NCI-H748 (cell line): ENCODE data around the gene TEC.

Source experiments
- DNase-seq: peaks from one replicate; lab custom pipeline; 2025; ENCODE audit not compliant: unreplicated experiment; lab: John Stamatoyannopoulos, UW

The TEC gene

GRCh38 chr4:48270523-48270897 lies 872 bp upstream of the TEC start:
- no peak for DNase-seq

DNA sequence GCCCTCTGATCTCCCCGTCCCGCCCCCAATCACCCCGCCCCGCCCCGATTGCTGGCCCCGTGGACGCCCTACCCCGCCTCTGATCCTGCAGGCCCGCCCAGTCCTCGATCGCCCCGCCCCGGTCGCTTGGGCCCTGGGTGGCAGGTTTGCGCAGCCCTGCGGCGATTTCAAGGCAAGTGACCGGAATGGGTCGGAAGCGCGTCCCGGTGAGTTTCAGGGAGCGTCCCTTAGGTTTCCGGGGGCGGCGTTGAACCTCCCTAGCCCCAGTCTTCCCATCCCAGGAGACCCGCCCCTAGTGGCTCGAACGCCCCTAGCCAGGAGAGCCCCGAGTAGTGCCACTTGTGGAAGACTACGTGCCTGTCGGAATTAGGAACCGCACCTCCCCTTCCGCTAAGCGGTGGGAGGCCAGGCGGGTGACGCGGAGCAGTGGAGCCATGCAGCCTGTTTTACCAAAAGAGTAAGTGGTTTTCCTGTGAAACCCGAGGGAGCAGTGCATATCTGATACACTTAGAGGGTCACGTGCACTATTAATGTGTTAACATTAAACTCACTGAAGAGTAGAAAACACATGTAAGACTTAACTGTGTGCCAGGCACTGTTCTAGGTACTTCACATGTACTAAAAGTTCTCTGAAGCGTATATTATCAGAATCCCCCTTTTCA lies 354 bp upstream of the TEC start:
- DNase-seq, result peak; percentile 78

DNA sequence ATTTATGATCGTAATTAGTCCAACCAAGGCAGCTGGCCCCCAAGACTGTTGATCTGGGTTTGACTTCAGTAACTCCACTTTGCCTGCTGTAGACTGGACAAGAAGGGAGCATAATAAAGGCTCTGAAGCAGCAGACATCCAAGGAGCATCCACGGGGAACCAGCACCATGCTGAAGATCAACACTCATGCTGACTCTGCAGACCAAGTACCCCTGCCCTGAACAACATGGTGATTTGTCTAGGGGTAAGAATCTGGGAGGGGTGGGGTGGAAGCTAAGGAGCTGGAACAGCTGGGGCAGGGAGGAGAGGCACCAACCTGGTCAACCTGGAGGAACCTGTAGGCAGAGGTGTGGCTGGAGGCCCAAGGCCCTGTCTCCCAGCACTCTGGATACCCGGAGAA lies 2.1 kb downstream of the TEC start:
- no peak for DNase-seq

- DNase-seq, result no peak
These were observed 2.9 kb downstream of the TEC start for GRCh38 chr4:48266781-48267180.

GRCh38 chr4:48262926-48263325 lies 6.7 kb downstream of the TEC start:
- no peak for DNase-seq

- no peak for DNase-seq
These were observed 7.2 kb downstream of the TEC start for GRCh38 chr4:48262484-48262883.

DNA sequence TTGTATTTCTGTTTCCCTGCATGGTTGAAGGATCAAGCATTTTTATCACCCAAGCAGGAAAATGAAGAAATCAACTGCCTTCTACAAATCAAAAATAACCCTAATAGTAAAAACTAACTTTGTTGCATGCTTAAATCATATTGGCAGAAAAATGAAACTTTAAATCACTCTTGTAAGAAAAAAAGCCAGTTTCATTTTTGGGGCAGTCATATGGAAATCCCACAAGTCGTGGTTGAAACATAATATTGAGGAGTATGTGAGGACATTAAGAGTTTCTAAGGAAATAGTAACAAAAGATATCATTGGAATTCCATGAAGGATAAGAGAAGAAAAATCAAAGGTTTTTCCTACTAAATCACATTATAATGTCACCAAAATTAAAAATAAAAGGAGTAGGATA lies 8.4 kb downstream of the TEC start:
- DNase-seq, result no peak

- no peak for DNase-seq
These were observed 9.9 kb downstream of the TEC start for GRCh38 chr4:48259748-48260147.

GRCh38 chr4:48258845-48259397 lies 10.7 kb downstream of the TEC start:
- no peak for DNase-seq

- DNase-seq, result no peak
These were observed 13.7 kb downstream of the TEC start for GRCh38 chr4:48255959-48256342.

GRCh38 chr4:48255072-48255958 lies 14.3 kb downstream of the TEC start:
- no peak for DNase-seq

DNA sequence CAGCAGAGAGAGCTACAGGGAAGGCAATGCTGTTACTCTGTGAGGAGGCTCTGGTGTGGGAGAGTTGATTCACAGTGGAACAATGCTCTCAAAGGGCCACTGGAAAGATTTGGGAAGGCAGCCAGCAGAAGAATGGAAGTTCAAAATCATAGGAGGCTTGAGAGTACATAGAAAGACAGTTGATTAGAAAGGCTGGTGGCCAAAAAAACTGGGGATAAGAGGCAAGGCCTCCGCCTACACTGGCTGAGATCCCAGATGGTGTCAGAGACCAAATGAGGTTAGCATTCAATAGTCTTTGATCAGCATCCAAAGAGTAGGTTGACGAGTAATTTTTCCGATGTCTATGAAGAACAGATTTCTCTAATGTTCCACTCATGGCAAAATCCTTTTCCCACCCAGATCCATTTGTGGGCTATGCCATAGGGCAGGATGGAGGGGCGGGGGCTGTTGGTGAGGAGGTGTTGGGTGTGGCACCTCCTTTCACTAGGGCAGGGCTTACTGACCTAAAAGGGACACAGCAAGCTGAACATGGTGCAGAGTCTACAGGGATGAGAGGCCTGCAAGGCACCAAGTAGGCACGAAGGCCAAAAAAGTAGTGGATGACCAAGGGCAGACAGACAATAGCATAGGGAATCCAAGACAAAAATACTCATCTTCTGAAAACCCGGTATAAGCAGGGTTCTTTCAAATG lies 15.1 kb downstream of the TEC start:
- no peak for DNase-seq

DNA sequence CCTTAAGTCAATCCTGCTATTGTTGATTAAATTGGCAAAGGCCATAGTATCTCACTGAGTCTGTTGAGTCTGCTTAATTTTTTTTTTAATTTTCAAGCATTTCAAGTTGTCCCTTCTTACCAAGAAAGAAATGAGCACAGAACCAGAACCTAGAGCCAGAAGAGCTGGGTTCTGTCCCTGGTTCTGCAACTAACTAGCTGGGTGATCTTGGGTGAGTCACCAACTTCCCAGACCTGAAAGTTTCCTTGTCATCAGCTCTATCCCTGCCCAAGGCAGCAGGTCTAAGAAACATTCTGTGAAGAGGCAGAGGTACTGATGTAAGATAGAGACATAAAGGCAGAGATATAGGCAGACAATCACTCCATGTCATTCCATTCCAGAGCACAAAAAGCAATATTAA lies 17.3 kb downstream of the TEC start:
- no peak for DNase-seq

- no peak for DNase-seq
These were observed 18.7 kb downstream of the TEC start for GRCh38 chr4:48250980-48251379.

GRCh38 chr4:48250343-48250742 lies 19.3 kb downstream of the TEC start:
- DNase-seq, result no peak

DNA sequence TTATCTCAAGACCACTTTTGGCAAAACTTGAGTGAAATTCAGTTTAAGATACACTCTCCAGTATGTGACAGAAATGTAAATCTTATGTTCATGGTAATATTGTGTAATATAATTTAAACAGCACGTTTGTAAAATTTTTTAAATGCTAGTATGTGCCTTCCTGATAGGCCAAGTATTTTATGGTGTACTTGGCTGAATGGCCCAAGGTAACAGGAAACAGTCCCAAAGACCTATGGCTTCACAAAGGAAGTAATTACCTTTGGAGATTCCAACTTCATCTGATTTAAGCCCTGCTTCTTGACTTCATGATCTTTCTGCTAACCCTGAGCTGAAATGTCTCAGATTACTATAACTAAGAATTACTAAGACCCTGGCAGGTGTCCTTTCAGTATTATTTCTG lies 20.3 kb downstream of the TEC start:
- no peak for DNase-seq

GRCh38 chr4:48248559-48248953 lies 21.1 kb downstream of the TEC start:
- no peak for DNase-seq

- DNase-seq, result no peak
These were observed 21.6 kb downstream of the TEC start for GRCh38 chr4:48247878-48248558.

DNA sequence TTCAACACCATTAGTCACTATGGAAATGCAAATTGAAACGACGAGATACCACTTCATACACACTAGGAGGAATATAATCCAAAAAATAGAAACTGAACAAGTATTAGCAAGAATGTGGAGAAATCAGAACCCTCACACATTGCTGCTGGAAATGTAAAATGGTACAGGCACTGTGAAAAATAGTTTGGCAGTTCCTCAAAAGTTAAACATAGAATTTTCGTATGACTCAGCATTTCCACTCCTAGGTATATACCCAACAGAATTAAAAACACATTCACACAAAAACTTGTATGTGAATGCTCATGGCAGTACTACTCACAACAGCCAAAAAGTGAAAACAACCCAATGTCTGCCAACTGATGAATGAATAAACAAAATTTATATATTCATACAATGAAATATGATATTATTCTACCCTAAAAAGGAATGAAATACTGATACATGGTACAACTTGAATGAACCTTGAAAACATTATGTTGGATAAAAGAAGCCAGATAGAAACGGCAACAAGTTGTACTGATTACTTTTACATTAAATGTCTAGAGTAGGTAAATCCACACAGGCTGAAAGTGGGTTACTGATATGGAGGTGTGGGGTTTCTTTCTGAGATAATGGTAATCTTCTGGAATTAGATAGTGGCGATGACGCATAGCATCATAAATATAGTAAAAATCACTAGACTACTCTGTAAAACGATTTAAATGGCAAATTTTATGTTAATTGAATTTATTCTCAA lies 22.3 kb downstream of the TEC start:
- DNase-seq, result no peak

GRCh38 chr4:48244665-48245064 lies 25.0 kb downstream of the TEC start:
- no peak for DNase-seq

DNA sequence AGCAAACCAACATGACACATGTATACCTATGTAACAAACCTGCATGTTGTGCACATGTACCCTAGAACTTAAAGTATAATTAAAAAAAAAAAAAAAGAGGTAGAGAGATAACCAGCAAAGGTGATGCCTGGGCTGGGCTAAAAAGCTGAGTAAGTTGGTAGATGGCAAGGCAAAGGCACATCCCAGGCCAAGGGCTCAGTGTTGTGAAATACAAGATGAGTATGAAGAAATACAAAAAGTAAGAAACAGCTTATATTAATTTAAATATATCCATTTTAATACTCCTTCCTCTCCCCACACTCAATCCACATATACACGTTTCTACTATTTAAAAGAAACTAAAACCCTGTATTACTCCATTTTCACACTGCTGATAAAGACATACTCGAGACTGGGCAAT lies 25.8 kb downstream of the TEC start:
- no peak for DNase-seq
